BLaER1 (cell line): Measurements from ENCODE around the gene TESPA1.

Source experiments
- H3K27ac ChIP-seq: shearing (Covaris generic); formaldehyde crosslinking; 2 replicates; pipeline ENCODE4 v1.8.1; 2022
- H3K27me3 ChIP-seq: shearing (Covaris generic); formaldehyde crosslinking; 2 replicates; pipeline ENCODE4 v1.8.1; 2022
- H3K36me3 ChIP-seq: shearing (Covaris generic); formaldehyde crosslinking; 2 replicates; pipeline ENCODE4 v1.8.1; 2022
- H3K4me1 ChIP-seq: shearing (Covaris generic); formaldehyde crosslinking; 2 replicates; pipeline ENCODE4 v1.8.1; 2022
- H3K4me2 ChIP-seq: shearing (Covaris generic); formaldehyde crosslinking; 2 replicates; pipeline ENCODE4 v1.8.1; 2022
- H3K4me3 ChIP-seq: shearing (Covaris generic); formaldehyde crosslinking; 2 replicates; pipeline ENCODE4 v1.8.1; 2022
- H3K9ac ChIP-seq: shearing (Covaris generic); formaldehyde crosslinking; 2 replicates; pipeline ENCODE4 v1.8.1; 2022
- H3K9me3 ChIP-seq: shearing (Covaris generic); formaldehyde crosslinking; 2 replicates; pipeline ENCODE4 v1.8.1; 2022
- H4K20me1 ChIP-seq: shearing (Covaris generic); formaldehyde crosslinking; 2 replicates; pipeline ENCODE4 v1.8.1; 2022
- Cebpa-rat ChIP-seq: shearing (Covaris generic); IDR thresholded peaks from 2 replicates; pipeline ENCODE4 v1.8.1; 2022

Gene TESPA1

DNA sequence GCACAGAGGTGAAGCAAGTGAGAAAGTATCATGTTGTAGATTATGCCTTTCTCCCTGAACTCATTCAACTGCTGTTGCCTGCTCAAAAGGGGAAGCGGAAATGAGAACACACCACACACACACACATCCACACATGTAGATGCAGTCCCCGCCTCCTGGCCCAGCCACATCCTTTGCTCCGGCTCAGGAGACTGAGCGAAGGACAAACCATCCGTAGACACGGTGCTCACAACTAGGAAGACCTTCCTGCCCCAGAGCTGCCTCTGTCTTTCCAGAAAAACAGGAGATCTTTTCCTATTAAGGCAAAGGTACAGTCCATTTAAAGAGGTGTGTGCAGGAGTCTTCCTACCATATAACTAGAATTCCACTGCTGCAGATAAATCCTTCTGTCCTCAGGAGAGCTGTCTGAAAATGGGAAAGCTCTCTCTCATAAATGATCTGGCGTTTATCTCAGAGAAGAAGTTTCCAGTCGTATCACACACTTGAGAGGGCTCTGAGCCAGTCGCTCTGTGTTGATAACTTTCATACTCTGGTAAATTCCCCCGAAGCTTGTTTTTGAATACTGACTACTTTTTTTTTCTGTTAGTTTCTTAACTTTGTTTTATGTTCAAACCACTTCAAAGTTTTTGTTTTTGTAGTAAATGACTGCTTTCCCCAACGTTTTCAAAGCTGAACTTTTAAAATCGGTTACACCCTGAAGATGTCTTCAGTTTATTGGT is at the start of gene TESPA1:
Gene TESPA1, minus strand, starts transcription at position 105 of the 719 bp plus-strand sequence. CDS start 10,200 bp downstream, outside the sequence.
- H4K20me1 ChIP-seq, result no peaks in the 10 kb centered on the region
- H3K4me3 ChIP-seq, result peak within 1 kb of the TSS; percentile 37
- H3K27ac ChIP-seq, result peak within 1 kb of the TSS; percentile 62
- TF ChIP-seq Cebpa-rat, result no peak
- peak within 1 kb of the TSS; percentile 65 for H3K4me2 ChIP-seq
- no peaks in the 10 kb centered on the region for H3K9me3 ChIP-seq
- no peaks in the 10 kb centered on the region for H3K27me3 ChIP-seq
- H3K9ac ChIP-seq, result peak within 1 kb of the TSS; percentile 38
- H3K36me3 ChIP-seq, result no peaks in the 10 kb centered on the region
- peaks cover 23% of the 10 kb centered on the region for H3K4me1 ChIP-seq

DNA sequence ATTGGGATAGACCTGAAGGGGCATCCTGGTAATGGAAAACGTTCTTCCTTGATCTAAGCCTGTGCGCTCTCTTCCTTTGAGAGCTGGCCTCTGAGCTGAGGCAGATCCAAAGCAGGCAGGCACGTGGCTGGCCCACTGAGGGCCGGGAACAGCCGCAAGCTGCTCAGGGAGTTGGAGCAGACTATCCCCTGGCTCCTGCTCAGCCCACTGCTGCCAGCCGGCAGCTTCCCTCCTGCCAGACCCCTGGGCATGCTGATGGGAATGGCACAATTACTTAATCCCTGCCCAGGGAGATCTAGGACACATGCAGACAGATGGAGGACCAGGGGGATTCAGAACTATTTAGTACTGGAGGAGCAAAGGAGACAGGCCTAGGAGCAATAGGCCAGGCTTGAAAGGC is 49.7 kb upstream of the TESPA1 start:
- Histone ChIP-seq H3K9ac (no peak overlapping the region), H3K4me1 (peaks cover 43% of the 10 kb centered on the region), H4K20me1 (no peaks in the 10 kb centered on the region), H3K4me3 (no peak overlapping the region), H3K9me3 (no peaks in the 10 kb centered on the region), H3K36me3 (no peaks in the 10 kb centered on the region), H3K4me2 (peak overlapping the region; percentile 5), H3K27me3 (no peaks in the 10 kb centered on the region), H3K27ac (peak overlapping the region; percentile 4; the same call in 1 of the 2 replicates)
- TF ChIP-seq Cebpa-rat, result no peak

DNA sequence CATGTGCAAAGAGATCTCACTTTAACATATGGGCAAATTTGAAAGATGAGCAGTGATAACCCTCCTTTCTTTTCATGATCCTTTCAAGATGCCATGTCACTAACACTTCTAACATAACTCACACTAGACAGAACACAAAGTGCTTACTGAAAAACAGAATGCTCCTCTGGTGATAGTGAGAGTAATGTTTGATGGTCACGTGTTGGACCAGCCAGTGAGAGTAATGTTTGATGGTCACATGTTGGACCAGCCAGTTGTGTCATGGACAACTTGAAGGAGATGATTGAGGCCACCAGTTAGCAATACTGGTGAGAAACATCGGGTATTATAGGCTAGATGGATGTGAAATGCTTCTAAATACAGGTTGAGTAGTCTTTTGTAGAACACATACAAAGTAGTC is 40.9 kb upstream of the TESPA1 start:
- no peaks in the 10 kb centered on the region for H3K27me3 ChIP-seq
- H4K20me1 ChIP-seq, result no peaks in the 10 kb centered on the region
- H3K36me3 ChIP-seq, result no peaks in the 10 kb centered on the region
- no peak overlapping the region for H3K4me3 ChIP-seq
- H3K4me2 ChIP-seq, result no peak overlapping the region
- H3K27ac ChIP-seq, result no peak overlapping the region
- H3K9me3 ChIP-seq, result no peaks in the 10 kb centered on the region
- no peak for TF ChIP-seq Cebpa-rat
- no peak overlapping the region for H3K9ac ChIP-seq
- no peaks in the 10 kb centered on the region for H3K4me1 ChIP-seq

GRCh38 chr12:55024575-55024974 is 40.0 kb upstream of the TESPA1 start:
- no peak overlapping the region for H3K27ac ChIP-seq
- H3K4me1 ChIP-seq, result no peaks in the 10 kb centered on the region
- no peak for TF ChIP-seq Cebpa-rat
- H3K36me3 ChIP-seq, result no peaks in the 10 kb centered on the region
- no peak overlapping the region for H3K4me3 ChIP-seq
- no peaks in the 10 kb centered on the region for H3K27me3 ChIP-seq
- no peak overlapping the region for H3K4me2 ChIP-seq
- H4K20me1 ChIP-seq, result no peaks in the 10 kb centered on the region
- H3K9me3 ChIP-seq, result no peaks in the 10 kb centered on the region
- H3K9ac ChIP-seq, result no peak overlapping the region

- Histone ChIP-seq H3K4me2 (no peak within 1 kb of the TSS), H3K4me1 (peaks cover 10% of the 10 kb centered on the region), H3K9ac (no peak within 1 kb of the TSS), H3K4me3 (no peak within 1 kb of the TSS), H3K36me3 (no peaks in the 10 kb centered on the region), H3K9me3 (no peaks in the 10 kb centered on the region), H3K27me3 (no peaks in the 10 kb centered on the region), H4K20me1 (no peaks in the 10 kb centered on the region), H3K27ac (no peak within 1 kb of the TSS)
- TF ChIP-seq Cebpa-rat, result no peak
Observed at GRCh38 chr12:55019784-55020183, 35.2 kb upstream of the TESPA1 start, which contains the start of gene NEUROD4. NEUROD4 (plus strand) TSS chr12:55019974; CDS start chr12:55026440, 6,466 bp downstream.

DNA sequence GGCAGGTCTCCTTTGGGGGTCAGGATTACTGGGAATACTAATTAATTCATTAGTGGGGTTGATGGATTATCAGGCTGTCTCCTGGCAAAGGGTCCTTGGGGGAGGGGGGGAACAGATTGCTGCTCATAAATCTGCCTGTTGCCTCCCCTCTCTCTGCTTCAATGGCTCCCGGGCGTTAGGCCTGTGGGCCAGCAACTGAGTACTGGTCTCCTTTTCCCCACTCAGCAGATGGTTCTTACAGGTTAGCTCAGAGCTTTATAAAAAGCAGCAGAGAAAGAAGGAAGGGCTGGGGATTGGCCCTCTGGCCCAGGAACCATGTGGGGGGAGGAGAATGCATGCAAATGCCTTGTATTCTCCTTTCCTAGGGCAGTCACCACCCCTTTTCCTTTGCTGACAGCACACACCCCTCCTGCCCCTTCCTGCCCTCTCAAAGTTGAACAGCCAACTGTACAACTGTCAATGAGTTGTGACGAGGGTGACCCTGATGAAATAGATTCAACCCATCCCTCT is 32.9 kb upstream of the TESPA1 start:
- no peaks in the 10 kb centered on the region for H3K27me3 ChIP-seq
- H4K20me1 ChIP-seq, result no peaks in the 10 kb centered on the region
- peak overlapping the region; percentile 57 for H3K4me2 ChIP-seq
- no peak overlapping the region for H3K4me3 ChIP-seq
- no peak for TF ChIP-seq Cebpa-rat
- H3K36me3 ChIP-seq, result no peaks in the 10 kb centered on the region
- H3K9ac ChIP-seq, result no peak overlapping the region
- peaks cover 10% of the 10 kb centered on the region for H3K4me1 ChIP-seq
- peaks cover 19% of the 10 kb centered on the region for H3K9me3 ChIP-seq
- no peak overlapping the region for H3K27ac ChIP-seq

DNA sequence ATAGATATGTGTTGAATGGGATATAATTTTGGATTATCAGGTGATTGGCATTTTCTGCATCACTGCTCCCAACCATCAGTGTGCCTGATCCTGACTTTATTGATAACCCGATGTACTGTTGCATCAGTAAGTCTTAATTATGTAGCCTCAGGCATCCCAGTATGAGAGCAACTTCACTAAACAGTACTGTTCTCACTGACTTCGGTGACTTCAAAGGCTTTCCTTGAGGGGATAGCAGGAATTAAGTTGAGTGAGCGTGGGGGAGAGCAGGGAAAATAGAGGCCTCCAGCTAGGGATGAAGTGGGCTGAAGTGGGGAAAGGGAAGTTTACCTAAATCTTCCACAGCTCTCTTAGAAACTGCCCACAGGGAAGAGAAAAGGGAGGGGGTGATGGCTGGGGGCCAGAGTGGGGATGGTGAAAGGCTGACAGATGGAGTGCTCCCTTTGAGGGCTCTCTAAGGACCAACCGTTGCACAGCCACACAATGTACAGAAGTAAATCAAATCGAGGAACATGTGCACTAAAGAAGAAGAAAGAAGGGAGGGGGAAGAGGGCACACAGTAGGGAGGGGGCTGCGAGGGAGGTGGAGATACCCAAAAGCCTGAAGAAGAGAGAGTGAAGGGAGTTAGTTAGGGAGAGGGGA is 24.5 kb upstream of the TESPA1 start:
- Histone ChIP-seq H3K4me1 (no peaks in the 10 kb centered on the region), H3K27ac (no peak overlapping the region), H3K4me2 (no peak overlapping the region), H3K4me3 (no peak overlapping the region), H3K27me3 (no peaks in the 10 kb centered on the region), H3K9ac (no peak overlapping the region), H3K9me3 (peaks cover 46% of the 10 kb centered on the region), H4K20me1 (no peaks in the 10 kb centered on the region), H3K36me3 (no peaks in the 10 kb centered on the region)
- no peak for TF ChIP-seq Cebpa-rat

DNA sequence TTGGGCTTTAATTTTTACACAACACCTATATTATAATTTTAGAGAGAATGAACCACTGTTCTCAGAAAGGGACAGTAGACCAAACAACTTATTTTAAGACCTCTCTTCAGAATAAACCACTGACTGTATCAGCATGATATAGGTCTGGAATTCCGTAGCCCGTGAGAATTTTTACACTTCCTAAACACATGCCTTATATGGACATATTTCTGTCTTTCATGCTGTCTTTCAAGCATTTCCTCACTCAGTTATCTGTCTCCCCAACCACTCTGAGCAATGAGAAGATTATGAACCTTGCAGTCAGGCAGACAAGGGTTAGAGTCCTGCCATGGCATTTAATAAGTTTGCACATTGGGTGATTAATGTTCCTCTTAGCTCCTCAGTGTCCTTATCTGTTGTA is 17.8 kb upstream of the TESPA1 start:
- Histone ChIP-seq H3K9me3 (peaks cover 39% of the 10 kb centered on the region), H4K20me1 (no peaks in the 10 kb centered on the region), H3K4me1 (peaks cover 26% of the 10 kb centered on the region), H3K4me3 (no peak overlapping the region), H3K27me3 (no peaks in the 10 kb centered on the region), H3K27ac (no peak overlapping the region), H3K4me2 (no peak overlapping the region), H3K9ac (no peak overlapping the region), H3K36me3 (no peaks in the 10 kb centered on the region)
- no peak for TF ChIP-seq Cebpa-rat

GRCh38 chr12:55001198-55001868 is 16.8 kb upstream of the TESPA1 start:
- no peak for TF ChIP-seq Cebpa-rat
- Histone ChIP-seq H3K36me3 (no peaks in the 10 kb centered on the region), H3K4me2 (peak overlapping the region; percentile 45), H3K27ac (no peak overlapping the region), H3K27me3 (no peaks in the 10 kb centered on the region), H3K4me1 (peaks cover 33% of the 10 kb centered on the region), H3K9me3 (peaks cover 30% of the 10 kb centered on the region), H3K4me3 (no peak overlapping the region), H4K20me1 (no peaks in the 10 kb centered on the region), H3K9ac (no peak overlapping the region)
